Panc1 (cell line): ENCODE data around the gene LRRC43.

Experiments used
- TCF7L2 ChIP-seq: IDR thresholded peaks from 2 replicates; pipeline ENCODE4 v1.6.1; 2011; ENCODE audit warnings: mild to moderate bottlenecking, low read depth, low read length, inconsistent platforms
- TF ChIP-seq, protein P1 (sequence below): fragments of 450-650 bp; IDR thresholded peaks from 2 replicates; pipeline ENCODE4 v1.5.1; 2017; ENCODE audit warnings: mild to moderate bottlenecking
- TF ChIP-seq, protein P2 (sequence below), 2 experiments: IDR thresholded peaks; 2 replicates each; pipeline ENCODE4 v1.6.1; 2011 to 2012; ENCODE audit warnings: low read depth in 2 of 2, control low read depth in 1 of 2, low read length in 1 of 2, mild to moderate bottlenecking in 1 of 2, moderate library complexity in 1 of 2; ENCODE audit not compliant: insufficient read depth in 1 of 2

DNA sequence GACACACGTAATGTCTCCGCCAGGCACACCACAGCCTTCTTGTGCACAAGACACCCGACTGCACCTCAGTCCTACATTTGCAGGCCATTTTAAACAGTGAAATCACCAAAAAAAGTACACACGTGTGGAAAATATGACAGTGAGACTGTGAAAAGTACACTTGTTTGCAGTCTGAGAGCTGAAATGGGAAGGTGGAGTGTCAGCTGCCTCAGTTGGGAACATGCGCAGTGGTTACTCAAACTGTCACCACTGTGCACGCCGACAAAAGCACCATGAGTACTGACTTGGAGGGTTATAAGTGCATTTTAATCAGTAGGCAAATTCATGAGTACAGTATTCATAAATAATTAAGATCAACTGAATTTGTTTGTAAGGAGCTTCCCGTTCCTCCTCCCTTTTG, 67.6 kb downstream of the LRRC43 start:
- TF ChIP-seq, protein P1, sequence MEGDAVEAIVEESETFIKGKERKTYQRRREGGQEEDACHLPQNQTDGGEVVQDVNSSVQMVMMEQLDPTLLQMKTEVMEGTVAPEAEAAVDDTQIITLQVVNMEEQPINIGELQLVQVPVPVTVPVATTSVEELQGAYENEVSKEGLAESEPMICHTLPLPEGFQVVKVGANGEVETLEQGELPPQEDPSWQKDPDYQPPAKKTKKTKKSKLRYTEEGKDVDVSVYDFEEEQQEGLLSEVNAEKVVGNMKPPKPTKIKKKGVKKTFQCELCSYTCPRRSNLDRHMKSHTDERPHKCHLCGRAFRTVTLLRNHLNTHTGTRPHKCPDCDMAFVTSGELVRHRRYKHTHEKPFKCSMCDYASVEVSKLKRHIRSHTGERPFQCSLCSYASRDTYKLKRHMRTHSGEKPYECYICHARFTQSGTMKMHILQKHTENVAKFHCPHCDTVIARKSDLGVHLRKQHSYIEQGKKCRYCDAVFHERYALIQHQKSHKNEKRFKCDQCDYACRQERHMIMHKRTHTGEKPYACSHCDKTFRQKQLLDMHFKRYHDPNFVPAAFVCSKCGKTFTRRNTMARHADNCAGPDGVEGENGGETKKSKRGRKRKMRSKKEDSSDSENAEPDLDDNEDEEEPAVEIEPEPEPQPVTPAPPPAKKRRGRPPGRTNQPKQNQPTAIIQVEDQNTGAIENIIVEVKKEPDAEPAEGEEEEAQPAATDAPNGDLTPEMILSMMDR = no peak
- TF ChIP-seq, protein P2, sequence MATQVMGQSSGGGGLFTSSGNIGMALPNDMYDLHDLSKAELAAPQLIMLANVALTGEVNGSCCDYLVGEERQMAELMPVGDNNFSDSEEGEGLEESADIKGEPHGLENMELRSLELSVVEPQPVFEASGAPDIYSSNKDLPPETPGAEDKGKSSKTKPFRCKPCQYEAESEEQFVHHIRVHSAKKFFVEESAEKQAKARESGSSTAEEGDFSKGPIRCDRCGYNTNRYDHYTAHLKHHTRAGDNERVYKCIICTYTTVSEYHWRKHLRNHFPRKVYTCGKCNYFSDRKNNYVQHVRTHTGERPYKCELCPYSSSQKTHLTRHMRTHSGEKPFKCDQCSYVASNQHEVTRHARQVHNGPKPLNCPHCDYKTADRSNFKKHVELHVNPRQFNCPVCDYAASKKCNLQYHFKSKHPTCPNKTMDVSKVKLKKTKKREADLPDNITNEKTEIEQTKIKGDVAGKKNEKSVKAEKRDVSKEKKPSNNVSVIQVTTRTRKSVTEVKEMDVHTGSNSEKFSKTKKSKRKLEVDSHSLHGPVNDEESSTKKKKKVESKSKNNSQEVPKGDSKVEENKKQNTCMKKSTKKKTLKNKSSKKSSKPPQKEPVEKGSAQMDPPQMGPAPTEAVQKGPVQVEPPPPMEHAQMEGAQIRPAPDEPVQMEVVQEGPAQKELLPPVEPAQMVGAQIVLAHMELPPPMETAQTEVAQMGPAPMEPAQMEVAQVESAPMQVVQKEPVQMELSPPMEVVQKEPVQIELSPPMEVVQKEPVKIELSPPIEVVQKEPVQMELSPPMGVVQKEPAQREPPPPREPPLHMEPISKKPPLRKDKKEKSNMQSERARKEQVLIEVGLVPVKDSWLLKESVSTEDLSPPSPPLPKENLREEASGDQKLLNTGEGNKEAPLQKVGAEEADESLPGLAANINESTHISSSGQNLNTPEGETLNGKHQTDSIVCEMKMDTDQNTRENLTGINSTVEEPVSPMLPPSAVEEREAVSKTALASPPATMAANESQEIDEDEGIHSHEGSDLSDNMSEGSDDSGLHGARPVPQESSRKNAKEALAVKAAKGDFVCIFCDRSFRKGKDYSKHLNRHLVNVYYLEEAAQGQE (IDR thresholded peaks at IDR 0.05; ENCODE audit: insufficient read depth in 1 of 2, low read depth in 2 of 2, low read length in 1 of 2) = no peak
- no peak for TF ChIP-seq TCF7L2
